Aorta (tissue), 5 donors: ENCODE results near the gene GREM2. TPM values are rescaled to one million over a fixed set of nuclear protein-coding genes. Genes with fewer than 3 reads are reported as not detected.

ENCODE experiments used
- ATAC-seq: fragments of 200-7000 bp; cut with Tn5 transposase; one replicate; pipeline ENCODE4 v1.9.1; 2022; ENCODE audit warnings: moderate library complexity; ENCODE audit not compliant: low FRiP score
- DNase-seq, 2 donors: peaks; one replicate each; pipeline ENCODE4 v3.0.0-alpha.2; 2020
- H3K27ac ChIP-seq, 2 donors: one replicate each; pipeline ENCODE4 v1.5.1; 2013; ENCODE audit warnings: low read length in 2 of 2, mild to moderate bottlenecking in 2 of 2, moderate library complexity in 2 of 2, control low read depth in 1 of 2, inconsistent platforms in 1 of 2, low read depth in 1 of 2
- H3K27me3 ChIP-seq, 2 donors: one replicate each; pipeline ENCODE4 v1.6.1; 2013; ENCODE audit warnings: control low read depth in 1 of 2, low read length in 1 of 2, mild to moderate bottlenecking in 1 of 2, moderate library complexity in 1 of 2; ENCODE audit not compliant: insufficient read depth in 2 of 2, control insufficient read depth in 1 of 2
- H3K36me3 ChIP-seq, 2 donors: one replicate each; pipeline ENCODE4 v1.6.1; 2013; ENCODE audit warnings: control low read depth in 1 of 2, low read length in 1 of 2, mild to moderate bottlenecking in 1 of 2; ENCODE audit not compliant: insufficient read depth in 2 of 2, control insufficient read depth in 1 of 2
- H3K4me1 ChIP-seq, 2 donors: one replicate each; pipeline ENCODE4 v1.6.1; 2013; ENCODE audit warnings: low read length in 2 of 2, control low read depth in 1 of 2, mild to moderate bottlenecking in 1 of 2, moderate library complexity in 1 of 2; ENCODE audit not compliant: insufficient read depth in 2 of 2, control insufficient read depth in 1 of 2
- H3K4me3 ChIP-seq, 2 donors: one replicate each; pipeline ENCODE4 v1.5.1; 2013; ENCODE audit warnings: low read length in 2 of 2, control low read depth in 1 of 2, mild to moderate bottlenecking in 1 of 2
- H3K9me3 ChIP-seq: one replicate; pipeline ENCODE4 v1.6.1; 2013; ENCODE audit warnings: mild to moderate bottlenecking, low read length; ENCODE audit not compliant: control insufficient read depth
- WGBS, 2 donors: extraction: QIAGEN DNeasy Blood & Tissue Kit; methylation state at CpG; one replicate each; pipeline ENCODE4 v1.1.7; 2013; 5-methylcytosine and 5-hydroxymethylcytosine counted together
- intact Hi-C, 2 donors: fragments of 100-400 bp; cut with DNase I; formaldehyde crosslinking; loops; one replicate each; pipeline versions ENCODE4 v1.14.2 to v1.15.0; 2022
- polyA plus RNA-seq, 2 donors: library from polyadenylated mRNA; stranded (reverse); fragments of 200-250 nt; gene quantifications; one replicate each; pipeline ENCODE4 v1.2.3, GENCODE V29; 2013
- total RNA-seq, 2 donors: library from RNA; stranded (reverse); fragmentation: NEBNext Ultra II Directional; extraction: Animal tissue kit (Norgen Biotek cat#: 25700); gene quantifications; one replicate each; pipeline ENCODE4 v1.2.1, GENCODE V29; 2021
- donor health status: healthy with polysubstance abuse.
- donor health status: Bipolar disorder and iron deficiency.
- donor health status: DM: no; HTN: no; CAD: no.
- donor health status: DM: no; HTN: no; CAD: no.
- donor health status: DM: yes; HTN: yes; CAD: no.

Gene GREM2
- total and polyA plus RNA-seq, 4 donors = 0.03 to 5.1 (median 2.9) TPM; not detected in 1

DNA sequence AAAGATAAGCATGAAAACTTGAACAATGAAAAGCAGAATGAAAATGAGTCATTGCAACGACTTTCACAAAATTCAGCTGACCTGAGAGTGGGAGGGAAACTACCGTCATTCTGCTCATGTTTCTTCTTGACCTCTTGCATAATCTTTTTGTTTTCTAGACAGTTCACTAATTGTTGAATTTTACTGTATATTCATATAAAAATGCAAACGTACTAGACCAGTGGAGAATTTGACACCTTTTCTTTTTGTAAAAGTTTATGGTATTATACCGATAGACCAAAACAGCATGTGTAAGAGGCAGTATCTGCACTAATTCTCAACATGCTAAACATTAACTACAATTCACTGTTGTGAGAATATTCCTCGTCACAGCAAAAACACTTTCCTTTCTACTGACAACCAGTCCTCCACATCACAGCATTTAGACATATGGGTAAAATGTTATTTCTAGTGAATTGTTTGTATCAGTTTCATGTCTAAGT, 137.8 kb downstream of the GREM2 start:
- WGBS, 2 donors = 48 to 53% methylated on average over 5 of the region's 5 CpGs
- Histone ChIP-seq H3K36me3 (no peaks in the 10 kb centered on the region), H3K27ac (no peak overlapping the region), H3K4me1 (no peaks in the 10 kb centered on the region), H3K27me3 (no peaks in the 10 kb centered on the region), H3K9me3 (peaks cover 2% of the 10 kb centered on the region), H3K4me3 (no peak overlapping the region)
- ATAC-seq (no peak), DNase-seq (no peak)
- intact Hi-C loops = no loop called here

GRCh38 chr1:240468656-240469055, 143.3 kb downstream of the GREM2 start:
- Histone ChIP-seq H3K27me3 (no peaks in the 10 kb centered on the region), H3K9me3 (no peaks in the 10 kb centered on the region), H3K4me3 (no peak overlapping the region), H3K36me3 (no peaks in the 10 kb centered on the region), H3K4me1 (no peaks in the 10 kb centered on the region), H3K27ac (no peak overlapping the region)
- intact Hi-C loops = no loop called here
- DNase-seq (no peak), ATAC-seq (no peak)
- whole genome bisulfite sequencing, 2 donors = 5 to 10% methylated on average over 7 of the region's 7 CpGs

DNA sequence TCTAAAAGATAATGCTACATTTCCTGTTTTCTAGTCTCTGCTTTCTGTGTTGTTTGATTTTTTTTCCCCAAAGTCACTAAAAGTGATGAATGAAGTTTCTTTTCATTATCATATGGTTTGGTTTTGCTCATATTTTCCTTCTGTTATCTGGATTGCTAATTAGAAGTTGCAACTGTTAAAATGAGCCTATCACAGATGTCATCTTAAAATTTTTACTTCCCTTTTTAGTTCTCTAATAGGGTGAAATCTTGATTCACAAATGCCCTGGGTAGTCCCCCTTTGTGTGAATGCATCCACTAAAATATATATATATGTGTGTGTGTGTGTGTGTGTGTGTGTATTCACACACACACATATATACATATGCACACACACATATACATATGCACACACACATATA, 144.1 kb downstream of the GREM2 start:
- H3K27ac ChIP-seq = no peak overlapping the region
- DNase-seq (no peak), ATAC-seq (no peak)
- H3K4me1 ChIP-seq = no peaks in the 10 kb centered on the region
- intact Hi-C loops = no loop called here
- H3K9me3 ChIP-seq = no peaks in the 10 kb centered on the region
- H3K36me3 ChIP-seq = no peaks in the 10 kb centered on the region
- no peak overlapping the region for H3K4me3 ChIP-seq
- H3K27me3 ChIP-seq = no peaks in the 10 kb centered on the region

DNA sequence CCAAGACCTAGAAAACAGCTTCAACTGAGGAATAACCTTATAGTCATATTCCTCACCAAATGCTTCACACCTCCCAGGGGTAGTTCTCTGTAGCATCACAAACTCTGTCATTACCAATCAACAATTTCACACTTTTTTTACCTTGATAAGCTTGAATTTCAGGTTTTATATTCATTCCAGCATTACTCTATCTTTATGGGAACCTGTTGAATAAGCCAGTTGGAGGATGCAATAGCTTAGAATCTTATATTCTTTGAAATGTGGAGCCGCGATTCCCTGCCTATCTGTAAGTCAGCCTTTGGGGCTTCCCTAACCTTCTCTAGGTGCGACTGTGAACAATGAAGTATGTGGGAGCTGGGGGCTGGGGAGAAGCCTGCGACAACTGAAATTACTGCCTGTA, 145.4 kb downstream of the GREM2 start:
- 88 to 91% methylated on average over 4 of the region's 4 CpGs for WGBS, 2 donors
- intact Hi-C loops = no loop called here

DNA sequence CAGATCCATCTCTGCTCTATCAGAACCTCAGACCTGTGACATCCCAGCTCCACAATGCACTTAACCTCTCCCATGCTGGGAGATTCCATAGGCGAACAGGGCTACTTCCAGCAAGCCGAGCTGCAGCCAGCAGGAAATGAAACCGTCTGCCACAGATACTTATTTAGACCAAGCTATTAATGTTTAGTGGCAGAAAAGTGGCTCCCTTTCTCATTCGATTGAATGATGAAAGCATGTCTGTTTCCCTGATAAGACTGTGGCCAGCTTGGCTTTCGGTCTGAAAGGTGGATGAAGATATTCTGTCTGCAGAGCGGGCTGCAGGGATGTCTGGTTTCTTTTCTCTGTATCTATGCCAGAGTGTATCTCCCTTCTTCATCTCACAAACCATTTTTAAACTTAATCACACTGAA, 146.4 kb downstream of the GREM2 start:
- no peak for ATAC-seq
- intact Hi-C loops = no loop called here
- no peaks in the 10 kb centered on the region for H3K36me3 ChIP-seq
- no peaks in the 10 kb centered on the region for H3K27me3 ChIP-seq
- WGBS, 2 donors = 50 to 55% methylated on average over 6 of the region's 6 CpGs
- no peak overlapping the region for H3K27ac ChIP-seq
- H3K9me3 ChIP-seq = no peaks in the 10 kb centered on the region
- no peaks in the 10 kb centered on the region for H3K4me1 ChIP-seq
- H3K4me3 ChIP-seq = no peak overlapping the region
- no peak for DNase-seq

More for the DNA sequence above, 145.4 kb downstream of the GREM2 start:
- DNase-seq = no peak
- no peak overlapping the region for H3K27ac ChIP-seq
- ATAC-seq = no peak
- no peaks in the 10 kb centered on the region for H3K9me3 ChIP-seq
- no peaks in the 10 kb centered on the region for H3K27me3 ChIP-seq
- no peak overlapping the region for H3K4me3 ChIP-seq
- no peaks in the 10 kb centered on the region for H3K36me3 ChIP-seq
- H3K4me1 ChIP-seq = no peaks in the 10 kb centered on the region

- 86 to 90% methylated on average over 2 of the region's 2 CpGs for WGBS, 2 donors
- Histone ChIP-seq H3K4me3 (no peak overlapping the region), H3K27me3 (no peaks in the 10 kb centered on the region), H3K36me3 (no peaks in the 10 kb centered on the region), H3K9me3 (no peaks in the 10 kb centered on the region), H3K4me1 (no peaks in the 10 kb centered on the region), H3K27ac (no peak overlapping the region)
- DNase-seq (no peak), ATAC-seq (no peak)
- intact Hi-C loops = no loop called here
These were observed 147.9 kb downstream of the GREM2 start for GRCh38 chr1:240464099-240464498.

DNA sequence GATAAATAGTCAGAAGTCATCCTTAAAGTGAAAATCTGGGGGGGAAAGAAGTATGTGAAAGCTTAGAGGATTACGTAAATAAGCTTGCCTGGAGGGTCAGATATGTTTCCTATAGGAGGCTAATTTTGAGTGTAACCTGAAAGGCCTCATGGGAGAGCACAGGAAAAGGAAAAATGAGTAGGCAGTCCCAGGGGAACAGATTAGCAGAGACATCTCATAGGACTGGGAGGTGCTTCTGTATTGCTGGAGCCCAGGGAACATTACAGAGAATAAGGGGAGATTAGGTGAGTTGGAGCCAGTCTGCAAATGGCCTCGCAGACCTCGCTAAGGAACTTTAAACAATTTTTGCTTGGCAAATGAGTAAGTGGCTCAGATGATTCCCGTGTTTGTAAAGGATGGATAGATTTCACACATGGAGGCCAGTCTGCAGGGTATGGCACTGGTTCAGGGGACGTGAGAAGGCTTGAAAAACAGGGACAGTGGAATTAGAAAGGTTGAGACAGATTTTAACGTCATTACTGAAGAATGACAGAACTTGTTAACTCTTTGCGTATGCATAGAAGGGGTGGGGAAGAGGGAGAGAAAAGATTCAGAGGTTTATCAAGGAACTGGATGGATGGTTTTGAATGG, 149.1 kb downstream of the GREM2 start:
- H3K4me3 ChIP-seq = no peak overlapping the region
- no peaks in the 10 kb centered on the region for H3K4me1 ChIP-seq
- WGBS, 2 donors = 67 to 75% methylated on average over 7 of the region's 7 CpGs
- no peaks in the 10 kb centered on the region for H3K9me3 ChIP-seq
- no peak for DNase-seq
- H3K27ac ChIP-seq = no peak overlapping the region
- no peaks in the 10 kb centered on the region for H3K36me3 ChIP-seq
- intact Hi-C loops = no loop called here
- no peak for ATAC-seq
- H3K27me3 ChIP-seq = no peaks in the 10 kb centered on the region

DNA sequence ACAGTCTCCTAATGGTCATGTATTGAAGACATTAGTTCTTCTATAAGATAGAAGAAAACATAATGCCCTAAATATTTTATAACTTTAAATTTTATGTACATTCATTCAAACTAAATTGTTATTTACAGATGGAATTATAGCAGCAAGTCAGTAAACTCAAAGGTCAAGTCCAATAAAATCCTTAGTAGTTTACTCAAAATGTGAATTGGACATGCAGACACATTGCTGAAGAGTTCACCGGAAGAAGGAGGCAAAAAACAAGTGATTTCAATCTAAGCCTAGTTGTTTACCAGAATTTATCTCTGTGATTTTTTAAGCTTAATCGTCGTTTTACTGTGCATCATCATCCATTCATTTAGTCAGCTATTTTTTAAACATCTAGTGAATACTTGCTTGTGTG, 149.7 kb downstream of the GREM2 start:
- no peak overlapping the region for H3K4me3 ChIP-seq
- DNase-seq (no peak), ATAC-seq (no peak)
- intact Hi-C loops = no loop called here
- no peaks in the 10 kb centered on the region for H3K36me3 ChIP-seq
- H3K27ac ChIP-seq = no peak overlapping the region
- H3K4me1 ChIP-seq = no peaks in the 10 kb centered on the region
- H3K27me3 ChIP-seq = no peaks in the 10 kb centered on the region
- WGBS, 2 donors = 82 to 87% methylated on average over 3 of the region's 3 CpGs
- H3K9me3 ChIP-seq = no peaks in the 10 kb centered on the region

DNA sequence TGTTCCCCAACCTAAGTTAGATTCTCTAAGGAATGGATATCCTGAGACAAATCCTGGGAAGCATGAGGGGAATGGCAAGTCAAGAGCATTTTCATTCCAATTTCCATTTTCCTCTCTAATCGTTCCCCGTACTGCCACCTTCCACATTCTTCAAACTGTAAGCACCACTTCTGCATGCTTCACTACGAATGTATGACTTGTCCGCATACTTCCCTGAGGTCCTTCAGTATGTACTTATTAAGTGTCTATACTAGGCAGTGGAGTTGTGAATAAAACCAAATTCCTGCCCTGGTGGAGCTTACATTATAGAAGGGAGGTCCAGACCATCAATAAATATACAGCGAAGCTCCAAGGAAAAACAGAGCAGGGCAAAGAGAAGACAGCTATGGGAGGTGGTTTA, 154.8 kb downstream of the GREM2 start:
- Histone ChIP-seq H3K4me3 (no peak overlapping the region), H3K4me1 (no peaks in the 10 kb centered on the region), H3K36me3 (no peaks in the 10 kb centered on the region), H3K27me3 (no peaks in the 10 kb centered on the region), H3K27ac (no peak overlapping the region), H3K9me3 (no peaks in the 10 kb centered on the region)
- intact Hi-C loops = no loop called here
- DNase-seq (no peak), ATAC-seq (no peak)
- 89 to 91% methylated on average over 5 of the region's 5 CpGs for WGBS, 2 donors
